Measurements from ENCODE around the gene EEPD1. TPM values are rescaled to one million over a fixed set of nuclear protein-coding genes. Genes with fewer than 3 reads are reported as not detected.
A peak's percentile ranks its signal among the peaks of the same experiment; 100 is the strongest.

The EEPD1 gene
- total and polyA plus RNA-seq, 10 donors: 7.7 to 23.4 (median 14.6) TPM

DNA sequence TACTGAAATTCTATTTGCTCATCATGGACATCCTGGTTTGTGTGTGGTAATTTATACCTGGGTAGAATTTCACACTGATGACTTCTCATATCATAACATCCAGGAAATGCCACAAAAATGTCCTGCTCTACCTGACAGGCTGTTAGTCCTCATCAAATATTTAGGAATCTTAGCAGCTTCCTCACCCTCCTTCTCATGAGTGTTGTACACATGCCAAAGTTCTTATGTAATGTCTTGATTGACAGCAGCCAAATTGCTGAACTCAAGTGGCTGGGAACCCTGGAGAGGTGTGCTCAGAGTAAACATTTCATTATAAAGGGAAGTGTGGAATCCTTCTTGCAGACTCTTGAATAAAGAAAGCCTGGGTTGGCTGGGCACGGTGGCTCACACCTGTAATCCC lies 8.9 kb downstream of the EEPD1 start:
- H3K4me3 ChIP-seq: no peak overlapping the region
- H3K4me1 ChIP-seq: peaks cover 0 to 66% (median 20%) of the 10 kb centered on the region in 6 donors
- H3K27ac ChIP-seq: peak overlapping the region in 1 of 8 donors; percentile 43
- no peaks in the 10 kb centered on the region for H3K9me3 ChIP-seq
- no peak for TF ChIP-seq POLR2A (IDR thresholded peaks at IDR 0.05)
- no peak for TF ChIP-seq POLR2AphosphoS5 (IDR thresholded peaks at IDR 0.05)
- TF ChIP-seq, protein P1, sequence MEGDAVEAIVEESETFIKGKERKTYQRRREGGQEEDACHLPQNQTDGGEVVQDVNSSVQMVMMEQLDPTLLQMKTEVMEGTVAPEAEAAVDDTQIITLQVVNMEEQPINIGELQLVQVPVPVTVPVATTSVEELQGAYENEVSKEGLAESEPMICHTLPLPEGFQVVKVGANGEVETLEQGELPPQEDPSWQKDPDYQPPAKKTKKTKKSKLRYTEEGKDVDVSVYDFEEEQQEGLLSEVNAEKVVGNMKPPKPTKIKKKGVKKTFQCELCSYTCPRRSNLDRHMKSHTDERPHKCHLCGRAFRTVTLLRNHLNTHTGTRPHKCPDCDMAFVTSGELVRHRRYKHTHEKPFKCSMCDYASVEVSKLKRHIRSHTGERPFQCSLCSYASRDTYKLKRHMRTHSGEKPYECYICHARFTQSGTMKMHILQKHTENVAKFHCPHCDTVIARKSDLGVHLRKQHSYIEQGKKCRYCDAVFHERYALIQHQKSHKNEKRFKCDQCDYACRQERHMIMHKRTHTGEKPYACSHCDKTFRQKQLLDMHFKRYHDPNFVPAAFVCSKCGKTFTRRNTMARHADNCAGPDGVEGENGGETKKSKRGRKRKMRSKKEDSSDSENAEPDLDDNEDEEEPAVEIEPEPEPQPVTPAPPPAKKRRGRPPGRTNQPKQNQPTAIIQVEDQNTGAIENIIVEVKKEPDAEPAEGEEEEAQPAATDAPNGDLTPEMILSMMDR (IDR thresholded peaks at IDR 0.05 in 8 of 11, conservative IDR thresholded peaks at IDR 0.05 in 3 of 11): no peak
- no peak for DNase-seq
- 61 to 89% (median 77%) methylated on average over 1 of the region's 1 CpG for WGBS, 5 donors
- no peaks in the 10 kb centered on the region for H3K36me3 ChIP-seq
- H3K27me3 ChIP-seq (replicated peaks in 1 of 7): no peaks in the 10 kb centered on the region
- intact Hi-C loops (cut with DNase I; ENCODE audit: low total_unique reads): no loop called here

- WGBS, 5 donors: 43 to 72% (median 49%) methylated on average over 2 of the region's 2 CpGs
- TF ChIP-seq, protein P1 (IDR thresholded peaks at IDR 0.05 in 8 of 11, conservative IDR thresholded peaks at IDR 0.05 in 3 of 11): no peak
- TF ChIP-seq POLR2AphosphoS5 (IDR thresholded peaks at IDR 0.05): no peak
- TF ChIP-seq POLR2A (IDR thresholded peaks at IDR 0.05): no peak
- Histone ChIP-seq H3K9me3 (no peaks in the 10 kb centered on the region), H3K36me3 (no peaks in the 10 kb centered on the region), H3K27me3 (replicated peaks in 1 of 7) (no peaks in the 10 kb centered on the region), H3K4me1 (peaks cover 0 to 36% (median 10%) of the 10 kb centered on the region in 6 donors), H3K4me3 (no peak overlapping the region), H3K27ac (peak overlapping the region in 2 of 8 donors; percentile 42 to 58)
- no peak for DNase-seq
- intact Hi-C loops (cut with DNase I; ENCODE audit: low total_unique reads): no loop called here
Observed at GRCh38 chr7:36165059-36165458, 12.0 kb downstream of the EEPD1 start.

DNA sequence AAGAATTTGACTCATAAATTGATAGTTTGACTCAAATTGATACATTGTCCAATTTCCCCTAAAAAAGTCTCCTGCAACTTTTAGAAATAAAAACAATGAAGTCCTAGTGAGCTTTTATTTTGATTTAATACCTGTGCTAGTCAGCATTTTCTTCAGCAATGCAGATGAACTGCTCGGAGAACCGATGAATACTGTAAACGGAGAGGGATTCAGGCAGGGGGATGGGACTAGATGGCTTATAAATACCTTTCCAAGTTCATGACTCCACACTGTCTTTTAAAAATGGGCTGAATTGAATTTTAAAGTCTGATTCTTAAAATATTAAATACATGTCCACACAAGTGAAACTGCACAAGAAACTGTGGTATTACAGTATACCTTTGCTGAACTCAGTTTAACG lies 12.7 kb downstream of the EEPD1 start:
- intact Hi-C loops (cut with DNase I; ENCODE audit: low total_unique reads): no loop called here
- peak overlapping the region in 1 of 8 donors; percentile 58 for H3K27ac ChIP-seq
- WGBS, 5 donors: 95 to 99% (median 96%) methylated on average over 4 of the region's 4 CpGs
- H3K4me3 ChIP-seq: no peak overlapping the region
- no peaks in the 10 kb centered on the region for H3K27me3 ChIP-seq (replicated peaks in 1 of 7)
- H3K4me1 ChIP-seq: peaks cover 0 to 33% (median 10%) of the 10 kb centered on the region in 6 donors
- no peaks in the 10 kb centered on the region for H3K36me3 ChIP-seq
- DNase-seq: no peak
- TF ChIP-seq POLR2AphosphoS5 (IDR thresholded peaks at IDR 0.05) (no peak), POLR2A (IDR thresholded peaks at IDR 0.05) (no peak)
- TF ChIP-seq, protein P1 (IDR thresholded peaks at IDR 0.05 in 8 of 11, conservative IDR thresholded peaks at IDR 0.05 in 3 of 11): no peak
- H3K9me3 ChIP-seq: no peaks in the 10 kb centered on the region

GRCh38 chr7:36167403-36168050 lies 14.5 kb downstream of the EEPD1 start:
- intact Hi-C loops (cut with DNase I; ENCODE audit: low total_unique reads): no loop called here
- TF ChIP-seq, protein P1 (IDR thresholded peaks at IDR 0.05 in 8 of 11, conservative IDR thresholded peaks at IDR 0.05 in 3 of 11): no peak
- no peak for TF ChIP-seq POLR2A (IDR thresholded peaks at IDR 0.05)
- no peak for TF ChIP-seq POLR2AphosphoS5 (IDR thresholded peaks at IDR 0.05)
- H3K4me1 ChIP-seq: peaks cover 0 to 16% (median 2%) of the 10 kb centered on the region in 6 donors
- no peaks in the 10 kb centered on the region for H3K9me3 ChIP-seq
- no peak for DNase-seq
- H3K27ac ChIP-seq: no peak overlapping the region
- H3K36me3 ChIP-seq: no peaks in the 10 kb centered on the region
- H3K4me3 ChIP-seq: no peak overlapping the region
- 83 to 94% (median 84%) methylated on average over 12 of the region's 12 CpGs for WGBS, 5 donors
- H3K27me3 ChIP-seq (replicated peaks in 1 of 7): no peaks in the 10 kb centered on the region

Measured in spleen (tissue), 11 donors.